Measurements from ENCODE around the gene CSRNP3.

DNA sequence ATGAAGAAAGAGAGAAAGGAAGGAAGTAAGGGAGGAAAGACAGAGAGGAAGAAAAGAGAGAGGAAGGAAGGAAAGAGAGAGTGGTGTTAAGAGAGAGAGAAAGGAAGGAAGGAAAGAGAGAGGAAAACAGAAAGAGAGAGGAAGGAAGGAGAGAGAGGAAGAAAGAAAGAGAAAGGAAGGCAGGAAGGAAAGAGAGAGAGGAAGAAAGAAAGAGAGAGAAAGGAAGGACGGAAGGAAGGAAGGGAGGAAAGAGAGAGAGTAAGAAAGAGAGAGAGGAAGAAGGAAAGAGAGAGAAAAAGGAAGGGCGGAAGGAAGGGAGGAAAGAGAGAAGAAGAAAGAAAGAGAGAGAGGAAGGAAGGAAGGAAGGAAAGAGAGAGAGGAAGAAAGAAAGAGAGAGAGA lies 197.1 kb downstream of the CSRNP3 start:
- TF ChIP-seq, protein P1, sequence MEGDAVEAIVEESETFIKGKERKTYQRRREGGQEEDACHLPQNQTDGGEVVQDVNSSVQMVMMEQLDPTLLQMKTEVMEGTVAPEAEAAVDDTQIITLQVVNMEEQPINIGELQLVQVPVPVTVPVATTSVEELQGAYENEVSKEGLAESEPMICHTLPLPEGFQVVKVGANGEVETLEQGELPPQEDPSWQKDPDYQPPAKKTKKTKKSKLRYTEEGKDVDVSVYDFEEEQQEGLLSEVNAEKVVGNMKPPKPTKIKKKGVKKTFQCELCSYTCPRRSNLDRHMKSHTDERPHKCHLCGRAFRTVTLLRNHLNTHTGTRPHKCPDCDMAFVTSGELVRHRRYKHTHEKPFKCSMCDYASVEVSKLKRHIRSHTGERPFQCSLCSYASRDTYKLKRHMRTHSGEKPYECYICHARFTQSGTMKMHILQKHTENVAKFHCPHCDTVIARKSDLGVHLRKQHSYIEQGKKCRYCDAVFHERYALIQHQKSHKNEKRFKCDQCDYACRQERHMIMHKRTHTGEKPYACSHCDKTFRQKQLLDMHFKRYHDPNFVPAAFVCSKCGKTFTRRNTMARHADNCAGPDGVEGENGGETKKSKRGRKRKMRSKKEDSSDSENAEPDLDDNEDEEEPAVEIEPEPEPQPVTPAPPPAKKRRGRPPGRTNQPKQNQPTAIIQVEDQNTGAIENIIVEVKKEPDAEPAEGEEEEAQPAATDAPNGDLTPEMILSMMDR (IDR thresholded peaks at IDR 0.05) = no peak
- TF ChIP-seq POLR2A (IDR thresholded peaks at IDR 0.05) = no peak

All from stomach (tissue), 4 donors.